Measurements from ENCODE around the gene MIGA2. TPM values are rescaled to one million over a fixed set of nuclear protein-coding genes. Genes with fewer than 3 reads are reported as not detected.
"Not testable (repeated sequence)": the region's sequence is repeated elsewhere in the genome, so short reads cannot be mapped to it uniquely, and the experiment has no call there.

MIGA2 gene
- polyA plus RNA-seq: 10 to 100 TPM; 11.6 to 25.2 (median 21.5) TPM

GRCh38 chr9:129036241-129036922, at the start of gene MIGA2:
Gene MIGA2, plus strand, starts transcription at chr9:129036626. Its CDS starts 3,969 bp downstream, at chr9:129040595.
- H3K27ac ChIP-seq (ENCODE audit: low read depth, low read length): no peak within 1 kb of the TSS
- WGBS, 3 donors: 0 to 1% (median 0%) methylated on average over 48 to 49 of the region's 49 CpGs

GRCh38 chr9:128986671-128987070, 49.8 kb upstream of the MIGA2 start:
- 82 to 96% (median 93%) methylated on average over 5 of the region's 5 CpGs for WGBS, 3 donors

GRCh38 chr9:128987805-128988204, 48.6 kb upstream of the MIGA2 start:
- H3K27ac ChIP-seq (ENCODE audit: low read depth, low read length): no peak overlapping the region

More at GRCh38 chr9:128986671-128987070, 49.8 kb upstream of the MIGA2 start:
- no peak overlapping the region for H3K27ac ChIP-seq (ENCODE audit: low read depth, low read length)

GRCh38 chr9:128992995-128993394, 43.4 kb upstream of the MIGA2 start:
- 72 to 82% (median 76%) methylated on average over 7 of the region's 7 CpGs for WGBS, 3 donors
- no peak overlapping the region for H3K27ac ChIP-seq (ENCODE audit: low read depth, low read length)

More at GRCh38 chr9:128987805-128988204, 48.6 kb upstream of the MIGA2 start:
- 86 to 94% (median 94%) methylated on average over 5 of the region's 5 CpGs for WGBS, 3 donors

- no peak overlapping the region for H3K27ac ChIP-seq (ENCODE audit: low read depth, low read length)
These were observed 40.6 kb upstream of the MIGA2 start for GRCh38 chr9:128995791-128996190.

GRCh38 chr9:128998462-128998861, 38.0 kb upstream of the MIGA2 start:
- WGBS, 3 donors: 86 to 94% (median 93%) methylated on average over 6 of the region's 6 CpGs
- no peak overlapping the region for H3K27ac ChIP-seq (ENCODE audit: low read depth, low read length)

More at GRCh38 chr9:128995791-128996190, 40.6 kb upstream of the MIGA2 start:
- 84 to 93% (median 88%) methylated on average over 5 of the region's 5 CpGs for WGBS, 3 donors

- 77 to 93% (median 83%) methylated on average over 13 of the region's 13 CpGs for WGBS, 3 donors
These were observed 36.7 kb upstream of the MIGA2 start for GRCh38 chr9:128999581-129000206.

GRCh38 chr9:129001504-129002325, 34.7 kb upstream of the MIGA2 start:
- WGBS, 3 donors: 90 to 96% (median 96%) methylated on average over 10 of the region's 10 CpGs
- no peak overlapping the region for H3K27ac ChIP-seq (ENCODE audit: low read depth, low read length)

More at GRCh38 chr9:128999581-129000206, 36.7 kb upstream of the MIGA2 start:
- H3K27ac ChIP-seq (ENCODE audit: low read depth, low read length): no peak overlapping the region

- no peak overlapping the region for H3K27ac ChIP-seq (ENCODE audit: low read depth, low read length)
- 94 to 98% (median 95%) methylated on average over 9 of the region's 9 CpGs for WGBS, 3 donors
These were observed 33.4 kb upstream of the MIGA2 start for GRCh38 chr9:129002992-129003391.

- 69 to 97% (median 95%) methylated on average over 6 of the region's 6 CpGs for WGBS, 3 donors
- not testable (repeated sequence) for H3K27ac ChIP-seq (ENCODE audit: low read depth, low read length)
These were observed 32.3 kb upstream of the MIGA2 start for GRCh38 chr9:129004173-129004572.

GRCh38 chr9:129005336-129005997, 31.0 kb upstream of the MIGA2 start:
- no peak overlapping the region for H3K27ac ChIP-seq (ENCODE audit: low read depth, low read length)
- WGBS, 3 donors: 75 to 86% (median 84%) methylated on average over 10 of the region's 10 CpGs

GRCh38 chr9:129006328-129007034, 29.9 kb upstream of the MIGA2 start:
- no peak overlapping the region for H3K27ac ChIP-seq (ENCODE audit: low read depth, low read length)
- 54 to 60% (median 55%) methylated on average over 21 of the region's 21 CpGs for WGBS, 3 donors

- no peak overlapping the region for H3K27ac ChIP-seq (ENCODE audit: low read depth, low read length)
- WGBS, 3 donors: 69 to 80% (median 75%) methylated on average over 14 of the region's 14 CpGs
These were observed 29.2 kb upstream of the MIGA2 start for GRCh38 chr9:129007035-129007765.

- 79 to 88% (median 85%) methylated on average over 17 to 18 of the region's 18 CpGs for WGBS, 3 donors
- H3K27ac ChIP-seq (ENCODE audit: low read depth, low read length): no peak overlapping the region
These were observed 28.5 kb upstream of the MIGA2 start for GRCh38 chr9:129007766-129008468.

- no peak overlapping the region for H3K27ac ChIP-seq (ENCODE audit: low read depth, low read length)
- 92 to 95% (median 93%) methylated on average over 5 to 6 of the region's 6 CpGs for WGBS, 3 donors
These were observed 27.9 kb upstream of the MIGA2 start for GRCh38 chr9:129008469-129008965.

GRCh38 chr9:129008986-129009583, 27.3 kb upstream of the MIGA2 start:
- no peak overlapping the region for H3K27ac ChIP-seq (ENCODE audit: low read depth, low read length)

More at GRCh38 chr9:129008986-129009583, 27.3 kb upstream of the MIGA2 start:
- WGBS, 3 donors: 83 to 89% (median 85%) methylated on average over 11 to 13 of the region's 13 CpGs

All from adipose tissue (tissue), 3 donors.